CD14-positive monocyte (primary cell): ENCODE results near the gene DUSP16. TPM values are rescaled to one million over a fixed set of nuclear protein-coding genes. Genes with fewer than 3 reads are reported as not detected.

Source experiments
- DNase-seq, 3 donors: peaks; one replicate each; pipeline ENCODE4 v3.0.0-alpha.2; 2011 to 2022
- H2AFZ ChIP-seq: 2 replicates; pipeline ENCODE4 v1.6.0; 2012; ENCODE audit warnings: mild to moderate bottlenecking, low read depth, low read length, inconsistent platforms; ENCODE audit not compliant: insufficient read depth, poor library complexity, severe bottlenecking
- H3K27ac ChIP-seq, 2 donors: 1 replicate in 1 of 2; 2 replicates in 1 of 2; pipeline ENCODE4 v1.5.1; 2012 to 2013; ENCODE audit warnings: low read length in 2 of 2, control low read depth in 1 of 2, inconsistent platforms in 1 of 2, low read depth in 1 of 2, mild to moderate bottlenecking in 1 of 2
- H3K27me3 ChIP-seq, 2 donors: one replicate each; pipeline versions ENCODE4 v1.6.0 to v1.6.1; 2011 to 2013; ENCODE audit warnings: low read length in 2 of 2; ENCODE audit not compliant: control insufficient read depth in 2 of 2, insufficient read depth in 2 of 2
- H3K36me3 ChIP-seq, 2 donors: replicated peaks in 1 of 2; 1 replicate in 1 of 2; 2 replicates in 1 of 2; pipeline versions ENCODE4 v1.5.1 to v1.6.1; 2012 to 2013; ENCODE audit warnings: low read length in 2 of 2, control low read depth in 1 of 2, inconsistent platforms in 1 of 2, mild to moderate bottlenecking in 1 of 2; ENCODE audit not compliant: insufficient read depth in 2 of 2, control insufficient read depth in 1 of 2
- H3K4me1 ChIP-seq, 2 donors: 1 replicate in 1 of 2; 2 replicates in 1 of 2; pipeline versions ENCODE4 v1.5.1 to v1.6.1; 2012 to 2013; ENCODE audit warnings: low read length in 2 of 2, control low read depth in 1 of 2, inconsistent platforms in 1 of 2, mild to moderate bottlenecking in 1 of 2, moderate library complexity in 1 of 2; ENCODE audit not compliant: insufficient read depth in 2 of 2, control insufficient read depth in 1 of 2
- H3K4me2 ChIP-seq: replicated peaks from 2 replicates; pipeline ENCODE3; 2012; ENCODE audit warnings: low read length, moderate library complexity, mild to moderate bottlenecking; ENCODE audit not compliant: poor library complexity, severe bottlenecking; ENCODE audit errors: extremely low read depth
- H3K4me3 ChIP-seq, 3 experiments: fragments of 200-600 bp in 1 of 3; sonication (generic) in 1 of 3; replicated peaks in 1 of 3; 1 replicate in 2 of 3; 2 replicates in 1 of 3; pipeline ENCODE4 v1.5.1; 2011 to 2013; ENCODE audit warnings: low read length in 3 of 3, mild to moderate bottlenecking in 3 of 3, control low read depth in 2 of 3, low read depth in 2 of 3, inconsistent platforms in 1 of 3, moderate library complexity in 1 of 3
- H3K79me2 ChIP-seq: 2 replicates; pipeline ENCODE4 v1.6.0; 2012; ENCODE audit warnings: mild to moderate bottlenecking, control low read depth, inconsistent platforms, low read length, moderate library complexity; ENCODE audit not compliant: insufficient read depth
- H3K9ac ChIP-seq: 2 replicates; pipeline ENCODE4 v1.6.0; 2017; ENCODE audit warnings: low read length, mild to moderate bottlenecking; ENCODE audit not compliant: insufficient read depth, poor library complexity, severe bottlenecking
- H3K9me3 ChIP-seq, 2 donors: replicated peaks in 1 of 2; 1 replicate in 1 of 2; 2 replicates in 1 of 2; pipeline versions ENCODE4 v1.5.1 to v1.6.1; 2012 to 2013; ENCODE audit warnings: low read length in 2 of 2, control low read depth in 1 of 2; ENCODE audit not compliant: control insufficient read depth in 1 of 2, insufficient read depth in 1 of 2
- H4K20me1 ChIP-seq: 2 replicates; pipeline ENCODE4 v1.6.0; 2012; ENCODE audit warnings: mild to moderate bottlenecking, low read length, control low read depth, moderate library complexity; ENCODE audit not compliant: insufficient read depth
- H3K27ac Mint-ChIP-seq, 7 donors: one replicate each; pipeline ENCODE4 v1.8.0; 2020; ENCODE audit warnings: mild to moderate bottlenecking in 7 of 7, mixed read lengths in 7 of 7, moderate library complexity in 6 of 7, inconsistent platforms in 2 of 7
- H3K27me3 Mint-ChIP-seq, 3 donors: one replicate each; pipeline ENCODE4 v1.8.0; 2021 to 2022; ENCODE audit warnings: low read depth in 3 of 3, mild to moderate bottlenecking in 3 of 3, mixed read lengths in 3 of 3, moderate library complexity in 3 of 3, inconsistent platforms in 1 of 3
- H3K36me3 Mint-ChIP-seq, 2 donors: one replicate each; pipeline ENCODE4 v1.8.0; 2020; ENCODE audit warnings: mixed read lengths in 2 of 2, inconsistent platforms in 1 of 2, mild to moderate bottlenecking in 1 of 2
- H3K4me1 Mint-ChIP-seq: one replicate; pipeline ENCODE4 v1.8.0; 2020; ENCODE audit warnings: mild to moderate bottlenecking, mixed read lengths
- H3K4me3 Mint-ChIP-seq, 2 donors: one replicate each; pipeline ENCODE4 v1.8.0; 2020; ENCODE audit warnings: mild to moderate bottlenecking in 2 of 2, mixed read lengths in 2 of 2, moderate library complexity in 1 of 2
- H3K9me3 Mint-ChIP-seq, 7 donors: one replicate each; pipeline ENCODE4 v1.8.0; 2020 to 2022; ENCODE audit warnings: mixed read lengths in 7 of 7, mild to moderate bottlenecking in 6 of 7, moderate library complexity in 6 of 7, inconsistent platforms in 2 of 7
- WGBS: methylation state at CpG from one replicate; pipeline ENCODE4 v1.1.5; 2013; ENCODE audit warnings: missing lambda C conversion rate; ENCODE audit not compliant: insufficient coverage; 5-methylcytosine and 5-hydroxymethylcytosine counted together
- intact Hi-C, 2 donors: fragments of 100-400 bp; cut with micrococcal nuclease; formaldehyde crosslinking; loops; one replicate each; pipeline versions ENCODE4 v1.15.0 to v1.15.1; 2023
- polyA plus RNA-seq, 3 donors: library from polyadenylated mRNA; depleted of rRNA in 1 of 3; unstranded in 2 of 3; stranded (reverse) in 1 of 3; fragments of 300-500 nt in 2 of 3; fragments of >200 nt in 1 of 3; fragmentation: Illumina TruSeq in 2 of 3; gene quantifications; 1 replicate in 2 of 3; 2 replicates in 1 of 3; pipeline ENCODE4 v1.2.3, GENCODE V29; 2012 to 2021
- TF ChIP-seq, protein P1 (sequence below): fragments of 200-600 bp; IDR thresholded peaks from one replicate; pipeline ENCODE4 v1.8.0; 2022; ENCODE audit warnings: antibody characterized with exemption, mild to moderate bottlenecking

DUSP16 gene
- polyA plus RNA-seq, 3 donors, result 0.04 to 0.46 (median 0.27) TPM

DNA sequence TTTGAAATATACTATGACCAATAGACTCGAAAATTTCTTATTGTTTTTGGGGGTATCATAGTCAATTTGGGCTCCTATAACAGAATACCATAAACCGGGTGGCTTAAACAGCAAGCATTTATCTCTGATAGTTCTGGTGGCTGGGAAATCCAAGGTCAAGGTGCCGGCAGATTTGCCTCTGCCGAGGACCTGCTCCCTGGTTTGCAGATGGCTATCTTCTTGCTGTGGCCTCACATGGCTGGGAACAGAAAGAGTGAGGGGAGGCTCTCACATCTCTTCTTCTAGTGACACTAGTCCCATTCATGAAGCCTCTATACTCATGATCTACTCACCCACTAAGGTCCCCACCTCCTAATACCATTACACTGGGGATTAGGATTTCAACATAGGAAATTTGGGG lies 135.1 kb downstream of the DUSP16 start:
- no peak overlapping the region for H3K9ac ChIP-seq
- no peaks in the 10 kb centered on the region for H3K27me3 Mint-ChIP-seq
- H3K9me3 Mint-ChIP-seq, result peaks cover 10 to 22% (median 17%) of the 10 kb centered on the region in 7 donors
- intact Hi-C loops, result no loop called here
- H4K20me1 ChIP-seq, result no peaks in the 10 kb centered on the region
- H2AFZ ChIP-seq, result no peak overlapping the region
- H3K36me3 ChIP-seq, result no peaks in the 10 kb centered on the region
- H3K4me2 ChIP-seq, result no peak overlapping the region
- no peak overlapping the region for H3K27ac ChIP-seq
- H3K27me3 ChIP-seq, result no peaks in the 10 kb centered on the region
- no peak overlapping the region for H3K4me3 Mint-ChIP-seq
- H3K4me3 ChIP-seq, result no peak overlapping the region
- H3K9me3 ChIP-seq, result peaks cover 12 to 18% of the 10 kb centered on the region in 2 donors
- no peak overlapping the region for H3K27ac Mint-ChIP-seq
- no peaks in the 10 kb centered on the region for H3K4me1 ChIP-seq
- WGBS, result no CpG with 5 or more reads among the region's 4 CpGs
- no peak for DNase-seq
- H3K4me1 Mint-ChIP-seq, result no peaks in the 10 kb centered on the region
- TF ChIP-seq, protein P1, sequence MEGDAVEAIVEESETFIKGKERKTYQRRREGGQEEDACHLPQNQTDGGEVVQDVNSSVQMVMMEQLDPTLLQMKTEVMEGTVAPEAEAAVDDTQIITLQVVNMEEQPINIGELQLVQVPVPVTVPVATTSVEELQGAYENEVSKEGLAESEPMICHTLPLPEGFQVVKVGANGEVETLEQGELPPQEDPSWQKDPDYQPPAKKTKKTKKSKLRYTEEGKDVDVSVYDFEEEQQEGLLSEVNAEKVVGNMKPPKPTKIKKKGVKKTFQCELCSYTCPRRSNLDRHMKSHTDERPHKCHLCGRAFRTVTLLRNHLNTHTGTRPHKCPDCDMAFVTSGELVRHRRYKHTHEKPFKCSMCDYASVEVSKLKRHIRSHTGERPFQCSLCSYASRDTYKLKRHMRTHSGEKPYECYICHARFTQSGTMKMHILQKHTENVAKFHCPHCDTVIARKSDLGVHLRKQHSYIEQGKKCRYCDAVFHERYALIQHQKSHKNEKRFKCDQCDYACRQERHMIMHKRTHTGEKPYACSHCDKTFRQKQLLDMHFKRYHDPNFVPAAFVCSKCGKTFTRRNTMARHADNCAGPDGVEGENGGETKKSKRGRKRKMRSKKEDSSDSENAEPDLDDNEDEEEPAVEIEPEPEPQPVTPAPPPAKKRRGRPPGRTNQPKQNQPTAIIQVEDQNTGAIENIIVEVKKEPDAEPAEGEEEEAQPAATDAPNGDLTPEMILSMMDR, result no peak
- H3K36me3 Mint-ChIP-seq, result peaks cover 12 to 14% of the 10 kb centered on the region in 2 donors
- no peaks in the 10 kb centered on the region for H3K79me2 ChIP-seq

DNA sequence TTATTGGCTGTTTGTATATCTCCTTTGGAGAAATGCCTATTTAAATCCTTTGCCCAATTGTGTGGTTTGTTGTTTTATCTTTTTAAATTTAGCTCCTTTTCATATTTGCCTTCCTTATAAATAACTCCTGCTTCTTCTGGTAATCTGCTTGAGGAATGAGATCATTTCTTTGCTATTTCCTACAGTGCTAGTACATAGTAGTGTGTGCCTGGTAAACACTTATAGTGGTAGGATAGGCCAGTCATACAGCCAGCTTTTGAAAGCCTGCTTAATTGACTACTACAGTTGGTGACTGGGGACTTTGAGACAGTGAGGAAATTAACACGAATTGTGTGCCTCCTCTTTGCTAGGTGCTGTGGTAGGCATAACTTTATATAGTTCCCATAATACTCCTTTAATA lies 137.0 kb downstream of the DUSP16 start:
- H3K4me1 Mint-ChIP-seq, result no peaks in the 10 kb centered on the region
- H3K9me3 ChIP-seq, result peaks cover 16 to 21% of the 10 kb centered on the region in 2 donors
- TF ChIP-seq, protein P1, result no peak
- H3K4me3 Mint-ChIP-seq, result no peak overlapping the region
- H3K4me3 ChIP-seq, result no peak overlapping the region
- no peaks in the 10 kb centered on the region for H3K4me1 ChIP-seq
- H3K27ac Mint-ChIP-seq, result no peak overlapping the region
- H3K27me3 ChIP-seq, result no peaks in the 10 kb centered on the region
- intact Hi-C loops, result no loop called here
- H3K36me3 ChIP-seq, result no peaks in the 10 kb centered on the region
- no CpG with 5 or more reads among the region's 1 CpG for WGBS
- H3K9ac ChIP-seq, result no peak overlapping the region
- H3K4me2 ChIP-seq, result no peak overlapping the region
- H3K27ac ChIP-seq, result no peak overlapping the region
- no peaks in the 10 kb centered on the region for H4K20me1 ChIP-seq
- DNase-seq, result no peak
- H3K9me3 Mint-ChIP-seq, result peaks cover 25 to 38% (median 33%) of the 10 kb centered on the region in 7 donors
- peaks cover 16 to 18% of the 10 kb centered on the region in 2 donors for H3K36me3 Mint-ChIP-seq
- no peaks in the 10 kb centered on the region for H3K79me2 ChIP-seq
- no peaks in the 10 kb centered on the region for H3K27me3 Mint-ChIP-seq
- no peak overlapping the region for H2AFZ ChIP-seq
